Stimulated activated naive CD4-positive, alpha-beta T cell treated with Interleukin-2 at 50 U/mL for 16 hours (primary cell): ENCODE results near the gene USP11.

Source experiments
- DNase-seq: peaks from one replicate; lab custom pipeline; 2025; lab: John Stamatoyannopoulos, UW

USP11 gene

GRCh38 chrX:47204970-47205369 lies 27.8 kb upstream of the USP11 start:
- no peak for DNase-seq

DNA sequence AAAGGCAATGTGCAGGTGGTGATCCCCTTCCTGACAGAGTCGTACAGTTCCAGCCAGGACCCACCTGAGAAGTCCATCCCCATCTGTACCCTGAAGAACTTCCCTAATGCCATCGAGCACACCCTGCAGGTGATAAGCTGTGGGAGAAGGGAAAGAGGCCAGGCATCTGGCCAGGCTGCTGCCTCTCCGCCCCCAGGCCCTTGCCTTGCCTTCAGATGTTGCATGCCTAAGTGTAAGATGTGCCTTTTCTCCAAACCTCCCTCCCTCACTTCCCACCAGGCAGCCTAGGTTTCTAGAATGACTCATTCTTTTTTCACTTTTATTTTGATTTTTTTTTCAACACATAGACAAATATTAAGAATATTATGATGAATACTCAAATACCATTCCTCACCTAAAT lies 26.5 kb upstream of the USP11 start:
- no peak for DNase-seq

DNA sequence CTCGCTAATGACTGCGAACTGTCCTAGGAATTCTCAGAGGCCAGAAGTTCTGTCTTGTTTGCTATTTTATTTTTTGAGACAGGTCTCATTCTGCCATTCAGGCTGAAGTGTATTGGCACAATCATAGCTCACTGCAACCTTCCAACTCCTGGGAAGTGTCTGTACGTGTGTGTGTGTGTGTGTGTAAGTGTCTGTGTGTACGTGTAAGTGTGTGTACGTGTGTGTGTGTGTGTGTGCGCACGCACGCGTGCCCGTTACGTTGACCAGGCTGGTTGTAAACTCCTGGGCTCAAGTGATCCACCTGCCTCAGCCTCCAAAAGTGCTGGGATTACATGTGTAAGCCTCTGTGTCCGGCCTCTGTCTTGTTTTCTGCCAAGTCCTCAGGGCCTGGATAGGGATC lies 24.7 kb upstream of the USP11 start:
- no peak for DNase-seq

DNA sequence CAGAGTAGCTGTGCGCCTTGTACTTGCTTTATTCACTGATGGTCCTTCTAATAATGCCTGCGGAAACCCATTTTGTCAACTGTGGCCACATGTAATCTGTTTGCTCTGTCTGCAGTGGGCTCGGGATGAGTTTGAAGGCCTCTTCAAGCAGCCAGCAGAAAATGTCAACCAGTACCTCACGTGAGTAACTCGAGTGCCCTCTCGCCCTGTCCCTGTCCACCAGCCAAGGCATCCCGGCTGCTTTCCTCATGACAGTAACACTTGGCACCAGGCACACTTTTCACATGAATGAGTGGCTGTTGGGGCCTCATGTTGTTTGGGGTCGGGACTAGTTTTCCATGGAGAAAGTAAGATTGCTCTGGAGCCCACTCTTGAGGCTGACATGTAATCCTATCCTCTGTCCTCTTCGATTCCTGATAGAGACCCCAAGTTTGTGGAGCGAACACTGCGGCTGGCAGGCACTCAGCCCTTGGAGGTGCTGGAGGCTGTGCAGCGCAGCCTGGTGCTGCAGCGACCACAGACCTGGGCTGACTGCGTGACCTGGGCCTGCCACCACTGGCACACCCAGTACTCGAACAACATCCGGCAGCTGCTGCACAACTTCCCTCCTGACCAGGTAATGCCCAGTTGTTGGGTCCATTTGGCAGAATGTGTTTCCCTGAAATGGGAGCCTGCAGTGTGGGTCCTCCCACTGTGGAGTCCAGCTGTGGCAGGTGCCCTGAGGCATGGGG lies 23.1 kb upstream of the USP11 start:
- no peak for DNase-seq

DNA sequence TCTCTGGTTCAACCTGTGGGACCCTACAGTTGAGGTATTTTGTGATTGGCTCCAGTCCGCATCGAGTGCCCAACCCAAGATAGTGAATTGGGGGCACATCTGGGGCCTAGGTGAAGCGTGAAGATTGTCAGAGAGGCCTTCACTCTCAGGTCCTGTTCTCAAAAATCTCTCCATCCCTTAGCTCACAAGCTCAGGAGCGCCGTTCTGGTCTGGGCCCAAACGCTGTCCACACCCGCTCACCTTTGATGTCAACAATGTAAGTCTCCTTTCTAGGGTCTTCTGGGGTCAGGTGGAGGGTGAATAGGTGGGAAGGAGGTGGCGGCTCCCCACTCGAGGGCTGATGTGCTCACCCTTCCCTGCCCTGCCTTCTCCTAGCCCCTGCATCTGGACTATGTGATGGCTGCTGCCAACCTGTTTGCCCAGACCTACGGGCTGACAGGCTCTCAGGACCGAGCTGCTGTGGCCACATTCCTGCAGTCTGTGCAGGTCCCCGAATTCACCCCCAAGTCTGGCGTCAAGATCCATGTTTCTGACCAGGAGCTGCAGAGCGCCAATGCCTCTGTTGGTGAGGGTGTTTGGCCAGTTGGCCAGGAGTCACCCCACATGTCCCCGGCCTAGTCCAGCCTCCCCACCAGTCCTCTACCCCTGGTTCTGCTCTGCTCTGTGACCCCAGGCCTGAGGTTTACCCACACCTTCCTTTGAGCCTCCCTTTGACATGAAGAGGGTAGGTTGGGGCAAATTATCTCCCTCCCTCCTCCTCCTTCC lies 22.0 kb upstream of the USP11 start:
- DNase-seq: no peak

DNA sequence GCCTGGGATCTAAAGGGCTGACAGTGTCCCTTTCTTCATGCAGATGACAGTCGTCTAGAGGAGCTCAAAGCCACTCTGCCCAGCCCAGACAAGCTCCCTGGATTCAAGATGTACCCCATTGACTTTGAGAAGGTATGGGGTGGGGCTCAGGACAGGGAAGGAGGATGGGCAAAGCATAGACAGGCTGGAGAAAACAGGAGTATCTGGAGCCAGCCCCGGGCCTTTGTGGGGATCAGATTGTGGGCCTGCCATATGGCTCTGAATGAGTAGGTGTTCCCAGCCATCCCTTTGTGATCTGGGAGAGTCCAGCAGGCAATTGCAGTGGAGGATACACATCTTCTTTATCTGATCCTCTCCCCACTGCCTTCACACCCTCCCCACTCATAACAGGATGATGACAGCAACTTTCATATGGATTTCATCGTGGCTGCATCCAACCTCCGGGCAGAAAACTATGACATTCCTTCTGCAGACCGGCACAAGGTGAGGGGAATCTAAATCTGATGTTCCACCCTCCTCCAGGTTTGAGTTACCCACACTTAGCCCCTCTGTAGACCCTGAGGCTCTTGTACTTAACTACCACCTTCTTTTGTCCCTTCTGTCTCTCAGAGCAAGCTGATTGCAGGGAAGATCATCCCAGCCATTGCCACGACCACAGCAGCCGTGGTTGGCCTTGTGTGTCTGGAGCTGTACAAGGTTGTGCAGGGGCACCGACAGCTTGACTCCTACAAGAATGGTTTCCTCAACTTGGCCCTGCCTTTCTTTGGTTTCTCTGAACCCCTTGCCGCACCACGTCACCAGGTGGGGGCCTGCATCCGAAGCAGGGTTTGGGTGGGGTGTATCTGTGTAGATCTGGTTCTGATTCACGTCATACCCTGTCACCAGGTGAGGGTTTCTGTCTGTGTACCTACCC lies 20.2 kb upstream of the USP11 start:
- DNase-seq: no peak

GRCh38 chrX:47214435-47215077 lies 18.3 kb upstream of the USP11 start:
- DNase-seq: no peak

DNA sequence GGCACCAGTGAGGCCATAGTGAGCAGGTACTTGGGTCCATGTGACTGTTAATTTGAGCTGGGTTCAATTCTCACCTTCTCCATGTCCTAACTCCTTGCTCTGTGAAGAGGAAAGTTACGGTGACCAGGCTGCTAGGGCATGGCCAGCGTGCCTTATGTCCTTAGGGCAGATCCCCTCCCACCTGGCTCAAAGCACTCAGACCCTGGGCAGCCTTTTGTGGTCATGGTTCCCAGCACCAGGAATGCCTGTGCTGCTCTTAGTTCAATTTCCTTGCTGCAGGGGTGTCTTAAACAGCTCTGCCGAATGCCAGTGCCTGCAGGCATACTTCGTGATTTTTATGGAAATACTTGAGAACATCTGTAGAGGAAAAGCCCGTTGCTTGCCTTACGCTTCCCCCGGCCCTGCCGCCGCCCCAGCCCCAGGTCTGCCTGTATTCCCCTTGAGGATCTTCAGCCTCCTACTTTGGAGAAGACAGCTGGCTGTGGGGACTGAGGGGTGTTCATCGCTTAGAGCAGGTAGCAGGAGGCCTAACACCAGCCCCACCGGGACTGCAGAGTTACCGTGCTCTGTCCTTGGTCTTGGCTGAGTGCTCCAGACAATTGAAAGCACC lies 17.4 kb upstream of the USP11 start:
- no peak for DNase-seq

DNA sequence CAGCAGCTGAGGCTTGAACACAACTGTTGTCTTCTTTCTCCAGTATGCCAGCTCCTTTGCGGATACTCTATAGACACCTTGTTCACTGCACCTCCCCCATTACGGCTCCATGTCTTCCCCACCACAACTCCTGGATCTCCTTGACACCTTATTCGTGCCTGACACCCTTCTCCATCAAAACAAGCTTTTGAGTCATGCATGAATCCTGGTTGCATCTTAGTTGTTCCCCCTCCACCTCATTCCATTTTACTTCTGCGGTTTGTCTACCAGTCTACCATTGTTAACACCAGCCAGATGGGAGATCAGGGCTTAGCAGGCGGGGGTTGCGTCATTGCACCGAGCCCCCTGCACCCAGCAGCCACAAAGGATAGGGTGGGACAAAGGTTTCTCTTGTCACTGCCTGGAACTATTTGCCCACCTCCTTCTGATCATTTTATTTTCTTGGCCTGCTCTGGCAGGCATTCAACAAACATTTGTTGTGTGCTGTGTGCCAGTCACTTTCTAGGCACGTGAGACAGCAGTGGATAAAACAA lies 16.4 kb upstream of the USP11 start:
- DNase-seq: no peak

DNA sequence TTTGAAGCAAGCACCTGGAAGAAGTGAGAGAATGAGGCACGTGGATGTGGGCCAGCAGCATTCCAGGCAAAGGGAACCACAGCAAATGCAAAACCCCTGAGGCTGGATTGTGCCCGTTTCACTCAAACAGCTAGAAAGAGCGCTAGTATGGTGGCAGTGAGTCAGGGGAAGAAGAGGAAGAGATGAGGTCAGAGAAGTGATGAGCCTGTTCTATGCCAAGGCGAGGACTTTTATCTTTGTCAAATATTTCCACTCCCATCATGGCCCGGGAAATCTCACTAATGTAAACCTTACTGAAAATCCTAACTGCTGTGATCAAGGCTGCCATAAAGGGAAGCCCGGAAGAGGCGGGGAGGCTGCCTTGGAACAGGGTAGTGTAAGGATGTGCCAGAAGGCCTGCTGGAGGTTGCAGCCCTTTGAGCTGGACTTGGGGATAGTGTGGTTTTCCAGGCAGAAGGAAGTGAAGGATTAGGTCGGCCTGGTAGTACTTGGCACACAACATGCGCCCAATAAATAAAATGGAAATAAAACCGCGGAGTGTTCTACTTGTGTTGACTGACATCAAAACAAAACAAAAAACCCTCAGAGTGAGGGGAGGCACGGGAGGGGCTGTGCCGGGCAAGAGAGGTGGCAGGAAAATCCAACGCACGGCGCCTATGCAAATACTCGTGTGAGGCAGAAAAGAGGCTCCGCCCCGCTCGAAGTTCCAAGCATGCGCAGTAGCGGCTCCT lies 15.5 kb upstream of the USP11 start:
- DNase-seq: peak; percentile 11

DNA sequence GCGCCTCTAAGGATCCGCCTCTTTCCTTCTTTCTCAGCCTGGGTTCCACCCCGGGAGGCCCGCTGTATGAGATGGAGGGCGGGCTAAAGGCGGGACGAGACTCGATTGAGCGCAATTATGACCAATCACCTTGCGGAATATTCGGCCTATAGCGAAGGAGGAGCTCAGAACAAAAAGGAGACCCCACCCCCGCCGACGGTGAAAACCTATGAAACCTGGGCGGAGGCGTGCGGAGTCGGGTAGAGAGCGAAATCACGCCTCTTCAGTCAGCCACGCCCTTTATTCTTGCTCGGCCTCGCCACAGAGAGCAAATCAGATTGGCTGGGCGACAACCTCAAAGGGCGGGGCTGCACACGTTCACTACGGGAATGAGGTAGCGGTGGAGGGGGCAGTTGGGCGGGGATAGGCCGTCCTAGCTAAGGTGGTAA lies 14.9 kb upstream of the USP11 start:
- DNase-seq: peak; percentile 99

GRCh38 chrX:47218280-47218919 lies 14.4 kb upstream of the USP11 start, which contains the start of gene CDK16:
TSS of gene CDK16 (plus strand) at chrX:47218681. CDS start at chrX:47223558, 4,877 bp downstream.
- peak; percentile 64 for DNase-seq

GRCh38 chrX:47218920-47219815 lies 13.6 kb upstream of the USP11 start:
- peak; percentile 48 for DNase-seq

DNA sequence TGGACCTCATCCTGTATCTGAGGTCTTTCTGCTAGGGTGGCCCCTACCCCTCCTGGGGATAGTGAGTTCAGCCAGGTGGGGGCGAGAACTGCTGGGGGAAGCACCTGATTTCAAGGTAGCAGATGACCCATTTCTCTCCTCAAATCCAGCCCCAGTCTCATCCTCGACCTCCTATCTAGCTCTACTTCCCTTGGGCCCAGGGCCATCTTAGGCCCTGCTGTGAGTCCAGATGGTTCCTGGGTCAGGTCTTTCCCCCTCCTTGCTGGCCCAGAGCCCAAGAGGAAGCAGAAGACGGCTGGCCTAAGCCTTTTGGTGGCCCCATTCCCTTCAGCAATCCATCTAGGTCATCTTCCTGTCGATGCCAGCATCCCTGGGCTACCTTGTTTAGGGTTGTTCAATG lies 11.1 kb upstream of the USP11 start:
- DNase-seq: no peak

DNA sequence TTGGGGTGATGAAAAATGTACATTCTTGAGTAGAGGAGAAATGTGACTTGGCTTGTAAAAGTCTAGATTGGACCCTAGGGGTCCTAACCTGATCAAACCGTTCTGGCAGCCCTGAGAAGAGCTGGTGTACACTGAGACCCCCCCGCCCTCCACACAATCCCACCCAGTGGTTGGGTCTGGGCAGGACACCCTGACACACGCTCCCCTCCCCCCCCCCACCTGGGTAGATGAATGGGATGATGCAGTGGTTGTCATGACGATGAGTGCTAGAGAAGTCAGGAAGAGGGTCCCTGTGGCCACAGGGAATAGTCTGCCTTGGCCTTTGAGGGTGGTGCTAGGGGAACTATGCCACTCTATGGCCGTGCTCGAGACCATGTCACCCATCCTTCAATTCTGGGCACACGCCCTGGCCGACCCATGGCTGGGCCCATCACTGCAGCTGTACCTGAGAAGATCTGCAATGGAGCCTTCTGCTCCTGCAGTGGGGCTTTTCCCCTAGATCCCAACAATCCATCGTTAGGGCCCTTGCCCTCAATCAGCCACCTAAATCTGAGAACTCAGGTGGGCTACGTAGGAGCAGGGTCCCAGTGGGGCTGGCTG lies 10.0 kb upstream of the USP11 start:
- no peak for DNase-seq

GRCh38 chrX:47223476-47224250 lies 9.1 kb upstream of the USP11 start:
- DNase-seq: no peak

DNA sequence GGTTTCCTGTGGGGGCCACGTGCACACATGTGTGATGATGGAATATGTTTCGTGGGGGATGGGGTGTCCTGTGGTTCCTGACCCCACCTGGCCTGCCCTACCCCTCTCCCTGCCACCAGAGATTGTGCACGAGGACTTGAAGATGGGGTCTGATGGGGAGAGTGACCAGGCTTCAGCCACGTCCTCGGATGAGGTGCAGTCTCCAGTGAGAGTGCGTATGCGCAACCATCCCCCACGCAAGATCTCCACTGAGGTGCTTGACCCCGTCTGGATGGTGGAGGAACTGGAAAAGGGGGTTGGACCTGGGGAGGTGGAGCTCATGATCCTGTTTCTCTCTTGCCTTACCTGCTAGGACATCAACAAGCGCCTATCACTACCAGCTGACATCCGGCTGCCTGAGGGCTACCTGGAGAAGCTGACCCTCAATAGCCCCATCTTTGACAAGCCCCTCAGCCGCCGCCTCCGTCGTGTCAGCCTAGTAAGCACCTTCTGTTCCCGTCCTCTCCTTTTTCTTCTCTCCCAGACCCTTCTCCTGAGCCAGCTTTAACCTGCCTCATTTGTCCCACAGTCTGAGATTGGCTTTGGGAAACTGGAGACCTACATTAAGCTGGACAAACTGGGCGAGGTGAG lies 8.4 kb upstream of the USP11 start:
- no peak for DNase-seq
